ENCODE measurements around the gene TRPV5. TPM values are rescaled to one million over a fixed set of nuclear protein-coding genes. Genes with fewer than 3 reads are reported as not detected.

TRPV5 gene
- total RNA-seq, 1 donor from 2014 or later: not detected

- Histone ChIP-seq H3K36me3 (no peaks in the 10 kb centered on the region), H3K27me3 (ENCODE audit: low read depth) (no peaks in the 10 kb centered on the region), H3K9me3 (no peaks in the 10 kb centered on the region), H3K4me3 (no peak overlapping the region), H3K27ac (no peak overlapping the region), H3K4me1 (no peaks in the 10 kb centered on the region)
- DNase-seq: no peak
- intact Hi-C loops (cut with DNase I): no loop called here
- TF ChIP-seq CTCF (IDR thresholded peaks at IDR 0.05): no peak
- ATAC-seq: no peak
Observed at GRCh38 chr7:142896151-142896550, 37.4 kb downstream of the TRPV5 start.

DNA sequence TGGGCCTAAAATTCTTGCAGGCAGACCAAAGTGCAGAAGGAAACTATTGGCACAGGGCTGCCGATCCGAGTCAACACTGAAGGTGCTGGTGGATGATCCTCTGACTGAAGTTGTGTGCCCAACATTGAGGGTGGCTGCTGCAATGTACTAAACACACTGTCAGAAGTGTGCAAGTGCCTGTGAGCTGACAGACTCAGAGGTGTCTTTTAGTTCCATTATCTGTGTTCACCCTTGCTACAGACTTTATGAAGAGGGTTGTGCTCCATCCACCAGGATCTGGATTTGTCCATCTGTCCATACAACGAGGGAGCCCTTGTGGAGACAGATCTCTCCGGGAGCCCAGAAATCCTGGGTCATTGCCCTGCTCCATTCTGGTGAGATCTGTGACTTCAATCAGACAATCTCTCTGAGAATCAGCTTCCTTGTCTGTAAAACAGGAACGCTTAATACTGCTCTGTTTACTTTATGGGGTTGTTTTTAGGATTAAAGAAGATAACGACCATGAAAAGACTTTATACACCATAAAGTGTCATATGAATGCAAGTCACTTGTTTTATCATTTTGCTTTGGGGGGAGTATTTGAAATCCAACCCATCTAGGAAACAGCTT is 38.5 kb downstream of the TRPV5 start:
- DNase-seq (no peak), ATAC-seq (no peak)
- Histone ChIP-seq H3K36me3 (no peaks in the 10 kb centered on the region), H3K27me3 (ENCODE audit: low read depth) (no peaks in the 10 kb centered on the region), H3K9me3 (no peaks in the 10 kb centered on the region), H3K27ac (no peak overlapping the region), H3K4me1 (no peaks in the 10 kb centered on the region), H3K4me3 (no peak overlapping the region)
- no peak for TF ChIP-seq CTCF (IDR thresholded peaks at IDR 0.05)
- intact Hi-C loops (cut with DNase I): no loop called here

GRCh38 chr7:142894112-142894984 is 39.2 kb downstream of the TRPV5 start:
- intact Hi-C loops (cut with DNase I): no loop called here
- TF ChIP-seq CTCF (IDR thresholded peaks at IDR 0.05): no peak
- no peaks in the 10 kb centered on the region for H3K36me3 ChIP-seq
- H3K4me1 ChIP-seq: no peaks in the 10 kb centered on the region
- no peak overlapping the region for H3K4me3 ChIP-seq
- DNase-seq: no peak
- H3K27me3 ChIP-seq (ENCODE audit: low read depth): no peaks in the 10 kb centered on the region
- no peak for ATAC-seq
- no peaks in the 10 kb centered on the region for H3K9me3 ChIP-seq
- no peak overlapping the region for H3K27ac ChIP-seq

DNA sequence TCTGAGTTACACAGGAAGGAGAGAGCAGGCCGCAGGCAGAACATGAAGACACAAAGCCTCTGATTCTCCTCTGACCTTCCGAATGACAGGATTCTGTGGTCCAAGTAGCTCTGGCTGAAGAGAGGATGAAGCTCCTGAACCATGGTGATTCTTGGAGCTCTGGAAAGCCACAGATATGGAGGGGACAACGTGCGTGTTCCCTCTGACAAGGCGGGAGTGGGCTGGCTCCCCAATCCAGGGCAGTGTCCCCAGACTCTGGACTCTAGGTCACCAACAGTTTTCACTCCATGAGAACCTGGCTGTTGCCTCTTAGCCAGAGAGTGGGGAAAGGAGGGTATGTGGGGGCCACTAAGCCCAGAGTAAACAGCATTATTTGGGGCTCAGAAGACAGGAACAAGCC is 40.6 kb downstream of the TRPV5 start:
- Histone ChIP-seq H3K27me3 (ENCODE audit: low read depth) (no peaks in the 10 kb centered on the region), H3K4me1 (no peaks in the 10 kb centered on the region), H3K27ac (no peak overlapping the region), H3K9me3 (no peaks in the 10 kb centered on the region), H3K4me3 (no peak overlapping the region), H3K36me3 (no peaks in the 10 kb centered on the region)
- ATAC-seq (no peak), DNase-seq (no peak)
- intact Hi-C loops (cut with DNase I): no loop called here
- TF ChIP-seq CTCF (IDR thresholded peaks at IDR 0.05): no peak

GRCh38 chr7:142891490-142892082 is 42.0 kb downstream of the TRPV5 start:
- no peak overlapping the region for H3K4me3 ChIP-seq
- no peaks in the 10 kb centered on the region for H3K27me3 ChIP-seq (ENCODE audit: low read depth)
- DNase-seq (no peak), ATAC-seq (no peak)
- H3K36me3 ChIP-seq: no peaks in the 10 kb centered on the region
- H3K9me3 ChIP-seq: no peaks in the 10 kb centered on the region
- TF ChIP-seq CTCF (IDR thresholded peaks at IDR 0.05): no peak
- intact Hi-C loops (cut with DNase I): no loop called here
- no peaks in the 10 kb centered on the region for H3K4me1 ChIP-seq
- H3K27ac ChIP-seq: no peak overlapping the region
